ENCODE data around the gene RCAN2. TPM values are rescaled to one million over a fixed set of nuclear protein-coding genes. Genes with fewer than 3 reads are reported as not detected.

The RCAN2 gene
- total RNA-seq, 1 experiment from 2014 or later: not detected

DNA sequence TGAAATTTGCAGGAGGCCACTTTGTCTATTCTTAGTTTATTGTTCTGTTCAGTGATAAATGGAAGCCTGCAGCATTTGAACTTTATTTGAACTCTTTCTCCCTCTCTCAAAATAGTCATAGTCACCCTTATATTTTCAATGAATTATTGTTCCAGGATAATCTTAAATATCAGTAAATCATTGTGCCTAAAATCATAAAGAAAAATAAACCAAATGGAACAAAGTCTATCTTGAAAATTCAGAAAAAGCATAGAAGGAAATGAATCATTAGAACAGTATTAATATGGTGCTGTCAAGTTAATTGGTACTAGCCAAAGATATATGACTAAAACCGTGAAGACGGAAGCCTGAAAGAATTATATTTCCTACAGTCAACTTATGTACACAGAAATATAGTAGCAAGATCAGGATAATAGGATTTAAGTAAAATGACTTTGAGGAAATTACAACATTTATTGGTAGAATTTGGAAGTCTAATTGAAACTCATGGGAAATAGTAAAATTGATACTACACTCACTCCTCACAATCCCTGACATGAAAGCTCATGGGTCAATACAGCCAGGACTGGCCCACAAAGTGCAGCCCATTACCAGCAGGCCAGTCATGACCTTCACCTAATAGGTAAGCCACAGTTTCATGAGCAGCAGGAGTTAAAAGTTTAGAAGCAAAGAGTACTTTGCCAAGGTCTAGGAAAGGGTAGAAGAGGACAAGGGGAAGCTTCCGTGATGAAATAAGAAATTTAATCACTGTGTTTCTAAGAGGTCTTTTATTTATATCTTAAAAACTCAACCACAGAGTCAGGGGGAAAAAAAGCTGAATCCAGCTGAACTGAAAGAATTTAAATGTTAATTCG, 200.6 kb downstream of the RCAN2 start:
- no peaks in the 10 kb centered on the region for H3K4me1 Mint-ChIP-seq (ENCODE audit: low read depth, unreplicated experiment)
- CTCF ChIA-PET: no interaction called here
- H3K36me3 Mint-ChIP-seq (ENCODE audit: insufficient read depth, unreplicated experiment): no peaks in the 10 kb centered on the region

DNA sequence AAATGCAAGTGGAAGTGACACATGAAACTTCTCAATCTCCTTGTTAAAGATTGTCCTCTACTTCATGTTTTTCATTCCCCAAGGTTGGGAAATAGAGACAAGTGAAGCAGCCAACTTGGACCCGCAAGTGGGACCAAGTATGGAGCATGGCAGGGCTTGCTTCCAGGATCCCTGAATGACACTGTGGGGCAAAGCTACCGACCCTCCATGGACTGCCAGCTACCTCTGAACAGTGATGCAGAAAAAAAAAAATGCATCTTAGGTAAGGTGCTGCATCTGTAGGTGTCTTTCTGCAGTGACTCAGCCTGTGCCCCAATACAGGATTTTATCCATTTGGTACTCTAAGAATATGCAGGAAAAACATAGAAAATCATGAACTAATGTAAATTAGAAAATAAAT, 201.4 kb downstream of the RCAN2 start:
- DNase-seq: no peak
- H3K9me3 Mint-ChIP-seq (ENCODE audit: unreplicated experiment): no peaks in the 10 kb centered on the region
- H3K4me1 ChIP-seq: no peaks in the 10 kb centered on the region
- no TSS peak for BruUV-seq (replicated peaks)
- peaks cover 8% of the 10 kb centered on the region for H3K27me3 Mint-ChIP-seq (ENCODE audit: insufficient read depth, unreplicated experiment)
- no peaks in the 10 kb centered on the region for H3K36me3 ChIP-seq (ENCODE audit: control insufficient read depth, insufficient read depth, low read length)
- intact Hi-C loops (cut with micrococcal nuclease; ENCODE audit: unreplicated experiment): no loop called here
- POLR2A ChIA-PET: no interaction called here
- no peaks in the 10 kb centered on the region for H3K36me3 Mint-ChIP-seq (ENCODE audit: insufficient read depth, unreplicated experiment)
- 0 out of 2 replicates have a peak, but pooled peaks cover 1% of the 10 kb centered on the region for H3K27me3 ChIP-seq (replicated peaks; ENCODE audit: control insufficient read depth, insufficient read depth, low read length)
- CTCF ChIA-PET: no interaction called here
- TF ChIP-seq, protein P1, sequence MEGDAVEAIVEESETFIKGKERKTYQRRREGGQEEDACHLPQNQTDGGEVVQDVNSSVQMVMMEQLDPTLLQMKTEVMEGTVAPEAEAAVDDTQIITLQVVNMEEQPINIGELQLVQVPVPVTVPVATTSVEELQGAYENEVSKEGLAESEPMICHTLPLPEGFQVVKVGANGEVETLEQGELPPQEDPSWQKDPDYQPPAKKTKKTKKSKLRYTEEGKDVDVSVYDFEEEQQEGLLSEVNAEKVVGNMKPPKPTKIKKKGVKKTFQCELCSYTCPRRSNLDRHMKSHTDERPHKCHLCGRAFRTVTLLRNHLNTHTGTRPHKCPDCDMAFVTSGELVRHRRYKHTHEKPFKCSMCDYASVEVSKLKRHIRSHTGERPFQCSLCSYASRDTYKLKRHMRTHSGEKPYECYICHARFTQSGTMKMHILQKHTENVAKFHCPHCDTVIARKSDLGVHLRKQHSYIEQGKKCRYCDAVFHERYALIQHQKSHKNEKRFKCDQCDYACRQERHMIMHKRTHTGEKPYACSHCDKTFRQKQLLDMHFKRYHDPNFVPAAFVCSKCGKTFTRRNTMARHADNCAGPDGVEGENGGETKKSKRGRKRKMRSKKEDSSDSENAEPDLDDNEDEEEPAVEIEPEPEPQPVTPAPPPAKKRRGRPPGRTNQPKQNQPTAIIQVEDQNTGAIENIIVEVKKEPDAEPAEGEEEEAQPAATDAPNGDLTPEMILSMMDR (IDR thresholded peaks at IDR 0.05; ENCODE audit: insufficient read depth in 1 of 2, low read depth in 1 of 2, low read length in 1 of 2, severe bottlenecking in 1 of 2, unreplicated experiment in 1 of 2): no peak
- H3K9me3 ChIP-seq: no peaks in the 10 kb centered on the region
- H3K27ac Mint-ChIP-seq (ENCODE audit: unreplicated experiment): no peak overlapping the region
- no peaks in the 10 kb centered on the region for H3K4me1 Mint-ChIP-seq (ENCODE audit: low read depth, unreplicated experiment)
- no peak overlapping the region for H3K4me3 Mint-ChIP-seq (ENCODE audit: unreplicated experiment)
- no peak overlapping the region for H3K4me3 ChIP-seq (ENCODE audit: low read depth, low read length)

More for the DNA sequence above, 200.6 kb downstream of the RCAN2 start:
- Mint-ChIP-seq H3K27ac (ENCODE audit: unreplicated experiment) (no peak overlapping the region), H3K9me3 (ENCODE audit: unreplicated experiment) (no peaks in the 10 kb centered on the region), H3K27me3 (ENCODE audit: insufficient read depth, unreplicated experiment) (peaks cover 14% of the 10 kb centered on the region), H3K4me3 (ENCODE audit: unreplicated experiment) (no peak overlapping the region)
- Histone ChIP-seq H3K27me3 (replicated peaks; ENCODE audit: control insufficient read depth, insufficient read depth, low read length) (0 out of 2 replicates have a peak, but pooled peaks cover 1% of the 10 kb centered on the region), H3K36me3 (ENCODE audit: control insufficient read depth, insufficient read depth, low read length) (no peaks in the 10 kb centered on the region), H3K4me1 (no peaks in the 10 kb centered on the region), H3K4me3 (ENCODE audit: low read depth, low read length) (no peak overlapping the region), H3K9me3 (no peaks in the 10 kb centered on the region)
- POLR2A ChIA-PET: no interaction called here
- TF ChIP-seq, protein P1 (IDR thresholded peaks at IDR 0.05; ENCODE audit: insufficient read depth in 1 of 2, low read depth in 1 of 2, low read length in 1 of 2, severe bottlenecking in 1 of 2, unreplicated experiment in 1 of 2): no peak
- BruUV-seq (replicated peaks): no TSS peak
- intact Hi-C loops (cut with micrococcal nuclease; ENCODE audit: unreplicated experiment): no loop called here
- no peak for DNase-seq

DNA sequence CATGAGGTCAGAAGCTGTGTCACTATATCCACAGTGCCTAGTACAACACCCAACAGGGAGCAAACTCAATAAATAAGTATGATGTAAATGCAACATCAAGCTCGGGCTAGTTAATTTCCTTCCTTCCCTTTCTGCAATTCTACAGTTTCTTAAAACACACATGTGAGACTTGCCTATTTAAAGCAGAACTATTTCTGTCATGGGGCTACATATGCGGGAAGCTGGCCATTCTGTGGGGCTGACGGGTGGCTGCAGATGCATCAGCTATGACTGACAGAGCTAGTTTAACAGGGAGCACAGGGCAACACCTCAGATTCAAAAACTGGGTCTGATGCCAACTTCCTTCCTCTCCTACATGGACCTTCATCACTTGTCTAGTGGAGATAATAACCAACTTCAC, 202.4 kb downstream of the RCAN2 start:
- H3K36me3 ChIP-seq (ENCODE audit: control insufficient read depth, insufficient read depth, low read length): no peaks in the 10 kb centered on the region
- H3K4me1 Mint-ChIP-seq (ENCODE audit: low read depth, unreplicated experiment): no peaks in the 10 kb centered on the region
- ChIA-PET CTCF (no interaction called here), POLR2A (no interaction called here)
- TF ChIP-seq, protein P1 (IDR thresholded peaks at IDR 0.05; ENCODE audit: insufficient read depth in 1 of 2, low read depth in 1 of 2, low read length in 1 of 2, severe bottlenecking in 1 of 2, unreplicated experiment in 1 of 2): no peak
- H3K9me3 Mint-ChIP-seq (ENCODE audit: unreplicated experiment): no peaks in the 10 kb centered on the region
- H3K4me3 Mint-ChIP-seq (ENCODE audit: unreplicated experiment): no peak overlapping the region
- BruUV-seq (replicated peaks): no TSS peak
- no peaks in the 10 kb centered on the region for H3K9me3 ChIP-seq
- H3K27me3 ChIP-seq (replicated peaks; ENCODE audit: control insufficient read depth, insufficient read depth, low read length): 0 out of 2 replicates have a peak, but pooled peaks cover 1% of the 10 kb centered on the region
- no peak for DNase-seq
- no peaks in the 10 kb centered on the region for H3K36me3 Mint-ChIP-seq (ENCODE audit: insufficient read depth, unreplicated experiment)
- no peaks in the 10 kb centered on the region for H3K4me1 ChIP-seq
- H3K4me3 ChIP-seq (ENCODE audit: low read depth, low read length): no peak overlapping the region
- H3K27ac Mint-ChIP-seq (ENCODE audit: unreplicated experiment): no peak overlapping the region
- intact Hi-C loops (cut with micrococcal nuclease; ENCODE audit: unreplicated experiment): no loop called here
- peaks cover 8% of the 10 kb centered on the region for H3K27me3 Mint-ChIP-seq (ENCODE audit: insufficient read depth, unreplicated experiment)

Data from Caco-2 (cell line).